PC-9 (cell line): ENCODE data around the gene BTNL8.

ENCODE experiments used
- EZH2 ChIP-seq: fragments of 200-600 bp; sonication (generic); IDR thresholded peaks from 2 replicates; pipeline ENCODE4 v1.8.0; 2017; ENCODE audit warnings: antibody characterized with exemption, low read depth
- TF ChIP-seq, protein P1 (sequence below): fragments of 200-600 bp; sonication (generic); conservative IDR thresholded peaks from 2 replicates; pipeline ENCODE4 v1.6.1; 2017; ENCODE audit warnings: mixed run types, antibody characterized with exemption, mild to moderate bottlenecking, moderate library complexity

DNA sequence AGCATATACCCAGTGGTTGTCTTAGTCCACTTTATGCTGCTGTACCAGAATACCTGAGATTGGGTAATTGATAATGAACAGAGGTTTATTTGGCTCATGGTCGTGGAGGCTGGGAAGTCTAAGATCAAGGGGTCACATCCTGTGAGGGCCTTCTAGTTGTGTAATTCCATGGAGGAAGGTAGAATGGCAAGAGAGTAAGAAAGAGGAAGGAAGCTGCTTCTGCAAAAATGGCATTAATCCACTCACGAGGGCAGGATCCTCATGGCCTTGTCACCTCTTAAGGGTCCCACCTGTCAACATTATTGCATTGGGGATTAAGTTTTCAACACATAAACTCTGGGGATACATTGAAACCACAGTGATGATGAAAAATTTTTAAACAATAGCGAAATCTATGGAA, 17.0 kb downstream of the BTNL8 start:
- TF ChIP-seq, protein P1, sequence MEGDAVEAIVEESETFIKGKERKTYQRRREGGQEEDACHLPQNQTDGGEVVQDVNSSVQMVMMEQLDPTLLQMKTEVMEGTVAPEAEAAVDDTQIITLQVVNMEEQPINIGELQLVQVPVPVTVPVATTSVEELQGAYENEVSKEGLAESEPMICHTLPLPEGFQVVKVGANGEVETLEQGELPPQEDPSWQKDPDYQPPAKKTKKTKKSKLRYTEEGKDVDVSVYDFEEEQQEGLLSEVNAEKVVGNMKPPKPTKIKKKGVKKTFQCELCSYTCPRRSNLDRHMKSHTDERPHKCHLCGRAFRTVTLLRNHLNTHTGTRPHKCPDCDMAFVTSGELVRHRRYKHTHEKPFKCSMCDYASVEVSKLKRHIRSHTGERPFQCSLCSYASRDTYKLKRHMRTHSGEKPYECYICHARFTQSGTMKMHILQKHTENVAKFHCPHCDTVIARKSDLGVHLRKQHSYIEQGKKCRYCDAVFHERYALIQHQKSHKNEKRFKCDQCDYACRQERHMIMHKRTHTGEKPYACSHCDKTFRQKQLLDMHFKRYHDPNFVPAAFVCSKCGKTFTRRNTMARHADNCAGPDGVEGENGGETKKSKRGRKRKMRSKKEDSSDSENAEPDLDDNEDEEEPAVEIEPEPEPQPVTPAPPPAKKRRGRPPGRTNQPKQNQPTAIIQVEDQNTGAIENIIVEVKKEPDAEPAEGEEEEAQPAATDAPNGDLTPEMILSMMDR: no peak
- TF ChIP-seq EZH2: no peak
